GM23248 (cell line): ENCODE results near the gene FAM210B. TPM values are rescaled to one million over a fixed set of nuclear protein-coding genes. Genes with fewer than 3 reads are reported as not detected.
A peak's percentile ranks its signal among the peaks of the same experiment; 100 is the strongest.
"Not testable (repeated sequence)": the region's sequence is repeated elsewhere in the genome, so short reads cannot be mapped to it uniquely, and the experiment has no call there.

Experiments
- DNase-seq: peaks from one replicate; pipeline ENCODE4 v3.0.0-alpha.2; 2015
- H2AFZ ChIP-seq: fragments of 200-600 bp; sonication (generic); 2 replicates; pipeline ENCODE4 v1.6.1; 2016; ENCODE audit warnings: antibody characterized with exemption
- H3F3A ChIP-seq: fragments of 200-600 bp; sonication (generic); 2 replicates; pipeline ENCODE4 v1.6.1; 2016; ENCODE audit warnings: mild to moderate bottlenecking, antibody characterized with exemption, mixed run types; ENCODE audit not compliant: insufficient read depth
- H3K27ac ChIP-seq: fragments of 200-600 bp; sonication (generic); 2 replicates; pipeline ENCODE4 v1.5.1; 2016; ENCODE audit warnings: mild to moderate bottlenecking
- H3K27me3 ChIP-seq: fragments of 200-600 bp; sonication (generic); replicated peaks from 2 replicates; pipeline ENCODE4 v1.6.1; 2016; ENCODE audit warnings: mild to moderate bottlenecking; ENCODE audit not compliant: insufficient read depth
- H3K36me3 ChIP-seq: fragments of 200-600 bp; sonication (generic); 2 replicates; pipeline ENCODE4 v1.6.1; 2016; ENCODE audit warnings: low read depth, mild to moderate bottlenecking
- H3K4me1 ChIP-seq: fragments of 200-600 bp; sonication (generic); 2 replicates; pipeline ENCODE4 v1.6.1; 2016; ENCODE audit warnings: mild to moderate bottlenecking; ENCODE audit not compliant: insufficient read depth
- H3K4me2 ChIP-seq: fragments of 200-600 bp; sonication (generic); one replicate; pipeline ENCODE4 v1.6.1; 2016; ENCODE audit warnings: mild to moderate bottlenecking; ENCODE audit not compliant: unreplicated experiment
- H3K4me3 ChIP-seq: fragments of 200-600 bp; sonication (generic); 2 replicates; pipeline ENCODE4 v1.5.1; 2016; ENCODE audit warnings: mild to moderate bottlenecking
- H3K79me2 ChIP-seq: fragments of 200-600 bp; sonication (generic); 2 replicates; pipeline ENCODE4 v1.6.1; 2016; ENCODE audit warnings: mild to moderate bottlenecking; ENCODE audit not compliant: insufficient read depth
- H3K9ac ChIP-seq: fragments of 200-600 bp; sonication (generic); 2 replicates; pipeline ENCODE4 v1.6.1; 2016; ENCODE audit warnings: mild to moderate bottlenecking
- H3K9me2 ChIP-seq: fragments of 200-600 bp; sonication (generic); 2 replicates; pipeline ENCODE4 v1.6.1; 2016; ENCODE audit warnings: mixed run types, mild to moderate bottlenecking, moderate library complexity; ENCODE audit not compliant: insufficient read depth
- H3K9me3 ChIP-seq: fragments of 200-600 bp; sonication (generic); one replicate; pipeline ENCODE4 v1.6.1; 2017; ENCODE audit warnings: low read depth
- H4K20me1 ChIP-seq: fragments of 200-600 bp; sonication (generic); 2 replicates; pipeline ENCODE4 v1.6.0; 2016; ENCODE audit not compliant: insufficient read depth
- EZH2 ChIP-seq: fragments of 200-600 bp; sonication (generic); IDR thresholded peaks from 2 replicates; pipeline ENCODE4 v1.6.1; 2018; ENCODE audit warnings: antibody characterized with exemption, mild to moderate bottlenecking; ENCODE audit not compliant: insufficient read depth, poor library complexity, severe bottlenecking
- EZH2phosphoT487 ChIP-seq: fragments of 200-600 bp; sonication (generic); IDR thresholded peaks from 2 replicates; pipeline ENCODE4 v1.6.1; 2018; ENCODE audit warnings: antibody characterized with exemption, moderate library complexity, mild to moderate bottlenecking, low read depth; ENCODE audit not compliant: insufficient read depth
- WGBS, 2 experiments: methylation state at CpG; one replicate each; pipeline ENCODE4 v1.1.6; 2015 to 2017; ENCODE audit warnings: low lambda C conversion rate in 2 of 2, low coverage in 1 of 2; ENCODE audit errors: missing lambda C conversion rate in 2 of 2; 5-methylcytosine and 5-hydroxymethylcytosine counted together
- in situ Hi-C: fragments of 300-500 bp; cut with MboI; formaldehyde crosslinking; loops from 2 replicates; pipeline ENCODE4 v1.15.0; 2020
- polyA plus RNA-seq: library from polyadenylated mRNA; unstranded; fragments of >200 nt; fragmentation: Nextera tagmentation; extraction: Ambion mirVana; gene quantifications from 2 replicates; pipeline ENCODE4 v1.2.1, GENCODE V29; 2016
- total RNA-seq: library from RNA; depleted of rRNA; stranded (reverse); fragments of >200 nt; shearing (Covaris generic); gene quantifications from 2 replicates; pipeline ENCODE4 v1.2.3, GENCODE V29; 2014

Gene FAM210B
- total and polyA plus RNA-seq, 2 experiments from 2014 or later, result 91.0 to 95.7 TPM

- Histone ChIP-seq H3K4me1 (peaks cover 12% of the 10 kb centered on the region), H2AFZ (0 out of 2 replicates have a peak overlapping the region, but pooled peaks have one; percentile 25), H3K9me3 (no peaks in the 10 kb centered on the region), H3F3A (peaks cover 54% of the 10 kb centered on the region), H3K4me3 (peak overlapping the region; percentile 6; the same call in 1 of the 2 replicates), H3K79me2 (peaks cover 85% of the 10 kb centered on the region), H3K36me3 (peaks cover 81% of the 10 kb centered on the region), H3K9ac (peak overlapping the region; percentile 51), H3K4me2 (peak overlapping the region; percentile 65), H3K9me2 (no peaks in the 10 kb centered on the region), H3K27me3 (no peaks in the 10 kb centered on the region), H4K20me1 (no peaks in the 10 kb centered on the region), H3K27ac (peak overlapping the region; percentile 13; the same call in 1 of the 2 replicates)
- peak; percentile 84 for DNase-seq
- TF ChIP-seq EZH2, result no peak
- TF ChIP-seq EZH2phosphoT487, result no peak
- in situ Hi-C loops, result no loop called here
Observed at GRCh38 chr20:56400001-56400640, 41.3 kb downstream of the FAM210B start.

GRCh38 chr20:56403465-56403864 lies 44.7 kb downstream of the FAM210B start:
- 95% methylated on average over 26 of the region's 26 CpGs for WGBS, 2 experiments
- Histone ChIP-seq H3K79me2 (peaks cover 74% of the 10 kb centered on the region), H3K4me2 (no peak overlapping the region), H3K27me3 (no peaks in the 10 kb centered on the region), H3K4me1 (peaks cover 12% of the 10 kb centered on the region), H3K9me2 (no peaks in the 10 kb centered on the region), H3K9me3 (no peaks in the 10 kb centered on the region), H3K9ac (no peak overlapping the region), H4K20me1 (no peaks in the 10 kb centered on the region), H3K27ac (no peak overlapping the region), H3K4me3 (no peak overlapping the region), H2AFZ (no peak overlapping the region), H3K36me3 (peaks cover 77% of the 10 kb centered on the region), H3F3A (peaks cover 33% of the 10 kb centered on the region)
- no peak for DNase-seq
- in situ Hi-C loops, result no loop called here
- TF ChIP-seq EZH2phosphoT487, result no peak
- TF ChIP-seq EZH2, result no peak

GRCh38 chr20:56405356-56405755 lies 46.6 kb downstream of the FAM210B start:
- 95 to 97% methylated on average over 11 to 12 of the region's 12 CpGs for WGBS, 2 experiments
- H3K4me3 ChIP-seq, H3K9me3 ChIP-seq, H3K4me1 ChIP-seq, H3K4me2 ChIP-seq, in situ Hi-C loops, H2AFZ ChIP-seq, H3K9me2 ChIP-seq, H3K27ac ChIP-seq, H3K9ac ChIP-seq, DNase-seq, H3K27me3 ChIP-seq, H4K20me1 ChIP-seq: not testable (repeated sequence)
- H3K79me2 ChIP-seq, result peaks cover 55% of the 10 kb centered on the region
- peaks cover 60% of the 10 kb centered on the region for H3K36me3 ChIP-seq
- H3F3A ChIP-seq, result peaks cover 28% of the 10 kb centered on the region

- Histone ChIP-seq H3K4me2 (no peak overlapping the region), H3K4me1 (peaks cover 6% of the 10 kb centered on the region; the same call in 1 of the 2 replicates), H3K9me2 (no peaks in the 10 kb centered on the region), H2AFZ (no peak overlapping the region), H3F3A (peaks cover 29% of the 10 kb centered on the region), H4K20me1 (no peaks in the 10 kb centered on the region), H3K4me3 (no peak overlapping the region), H3K9me3 (no peaks in the 10 kb centered on the region), H3K27me3 (no peaks in the 10 kb centered on the region), H3K9ac (no peak overlapping the region), H3K36me3 (peaks cover 48% of the 10 kb centered on the region), H3K27ac (no peak overlapping the region), H3K79me2 (peaks cover 40% of the 10 kb centered on the region)
- DNase-seq, result no peak
- in situ Hi-C loops, result no loop called here
- TF ChIP-seq EZH2phosphoT487 (no peak), EZH2 (no peak)
- 93 to 96% methylated on average over 3 of the region's 3 CpGs for WGBS, 2 experiments
Observed at GRCh38 chr20:56406910-56407309, 48.1 kb downstream of the FAM210B start.
